ENCODE data around the gene EHMT1.
"Not testable (repeated sequence)": the region's sequence is repeated elsewhere in the genome, so short reads cannot be mapped to it uniquely, and the experiment has no call there.

- not testable (repeated sequence) for TF ChIP-seq CTCF (IDR thresholded peaks at IDR 0.05; ENCODE audit: low read length); EZH2 (optimal IDR thresholded peaks at IDR 0.05; ENCODE audit: low read depth, low read length)
Observed at GRCh38 chr9:137622211-137622610, 3.4 kb downstream of the EHMT1 start.

Data from MM.1S (cell line).